PC-9 (cell line): ENCODE measurements around the gene ADD3. TPM values are rescaled to one million over a fixed set of nuclear protein-coding genes. Genes with fewer than 3 reads are reported as not detected.

Source experiments
- BruUV-seq: library from RNA; stranded (reverse); fragments of 400-500 nt; replicated peaks from 2 replicates; lab custom pipeline; 2021; lab: Mats Ljungman, UMichigan
- CTCF ChIA-PET: fragments of 300-600 bp; sonication (Branson Sonifier 250); formaldehyde crosslinking; loops from one replicate; lab custom pipeline; 2022; ENCODE audit warnings: antibody characterized with exemption; lab: Charles Lee
- POLR2A ChIA-PET: fragments of 300-600 bp; sonication (Branson Sonifier 250); formaldehyde crosslinking; loops from one replicate; lab custom pipeline; 2022; ENCODE audit warnings: antibody characterized with exemption; ENCODE audit not compliant: unreplicated experiment; lab: Charles Lee
- DNase-seq, 2 experiments: peaks; one replicate each; pipeline versions ENCODE4 v3.0.0 to v3.0.0-alpha.2; 2015 to 2022; ENCODE audit warnings: mixed read lengths in 1 of 2
- H2AFZ ChIP-seq: fragments of 200-600 bp; sonication (generic); 2 replicates; pipeline ENCODE4 v1.8.1; 2017; ENCODE audit warnings: antibody characterized with exemption
- H3F3A ChIP-seq: fragments of 200-600 bp; sonication (generic); 2 replicates; pipeline ENCODE4 v1.8.1; 2017; ENCODE audit warnings: antibody characterized with exemption, mild to moderate bottlenecking, low read depth; ENCODE audit not compliant: insufficient read depth
- H3K27ac ChIP-seq: fragments of 200-600 bp; sonication (generic); 2 replicates; pipeline ENCODE4 v1.6.1; 2016; ENCODE audit warnings: mixed run types
- H3K27me3 ChIP-seq: fragments of 200-600 bp; sonication (generic); 2 replicates; pipeline ENCODE4 v1.6.1; 2016; ENCODE audit warnings: low read depth, mixed run types; ENCODE audit not compliant: insufficient read depth
- H3K36me3 ChIP-seq: fragments of 200-600 bp; sonication (generic); 2 replicates; pipeline ENCODE4 v1.6.1; 2016; ENCODE audit warnings: low read depth, mixed run types
- H3K4me1 ChIP-seq: fragments of 200-600 bp; sonication (generic); replicated peaks from 2 replicates; pipeline ENCODE4 v1.6.1; 2016; ENCODE audit warnings: mixed run types; ENCODE audit not compliant: insufficient read depth
- H3K4me2 ChIP-seq: fragments of 200-600 bp; sonication (generic); 2 replicates; pipeline ENCODE4 v1.6.1; 2017; ENCODE audit warnings: mixed run types
- H3K4me3 ChIP-seq: fragments of 200-600 bp; sonication (generic); 2 replicates; pipeline ENCODE4 v1.6.1; 2016; ENCODE audit warnings: mixed run types
- H3K79me2 ChIP-seq: fragments of 200-600 bp; sonication (generic); 2 replicates; pipeline ENCODE4 v1.6.1; 2017; ENCODE audit warnings: low read depth, mixed run types
- H3K9me2 ChIP-seq: fragments of 200-600 bp; sonication (generic); 2 replicates; pipeline ENCODE4 v1.8.1; 2017; ENCODE audit warnings: mild to moderate bottlenecking; ENCODE audit not compliant: insufficient read depth
- H3K9me3 ChIP-seq: fragments of 200-600 bp; sonication (generic); 2 replicates; pipeline ENCODE4 v1.8.1; 2016; ENCODE audit warnings: low read depth; ENCODE audit not compliant: insufficient read depth
- H4K20me1 ChIP-seq: fragments of 200-600 bp; sonication (generic); 2 replicates; pipeline ENCODE4 v1.8.1; 2017; ENCODE audit not compliant: insufficient read depth
- CTCF ChIP-seq: fragments of 200-600 bp; sonication (generic); conservative IDR thresholded peaks from 2 replicates; pipeline ENCODE4 v1.6.1; 2017; ENCODE audit warnings: mixed run types, antibody characterized with exemption, mild to moderate bottlenecking, moderate library complexity
- EZH2 ChIP-seq: fragments of 200-600 bp; sonication (generic); IDR thresholded peaks from 2 replicates; pipeline ENCODE4 v1.8.0; 2017; ENCODE audit warnings: antibody characterized with exemption, low read depth
- intact Hi-C: fragments of 100-400 bp; cut with micrococcal nuclease; formaldehyde crosslinking; loops from one replicate; pipeline ENCODE4 v1.10.0; 2022; ENCODE audit not compliant: unreplicated experiment
- total RNA-seq: library from RNA; stranded (reverse); gene quantifications from 2 replicates; pipeline ENCODE4 v1.2.3, GENCODE V29; 2021

ADD3 gene
- total RNA-seq, 1 experiment from 2014 or later, result 77.7 TPM

DNA sequence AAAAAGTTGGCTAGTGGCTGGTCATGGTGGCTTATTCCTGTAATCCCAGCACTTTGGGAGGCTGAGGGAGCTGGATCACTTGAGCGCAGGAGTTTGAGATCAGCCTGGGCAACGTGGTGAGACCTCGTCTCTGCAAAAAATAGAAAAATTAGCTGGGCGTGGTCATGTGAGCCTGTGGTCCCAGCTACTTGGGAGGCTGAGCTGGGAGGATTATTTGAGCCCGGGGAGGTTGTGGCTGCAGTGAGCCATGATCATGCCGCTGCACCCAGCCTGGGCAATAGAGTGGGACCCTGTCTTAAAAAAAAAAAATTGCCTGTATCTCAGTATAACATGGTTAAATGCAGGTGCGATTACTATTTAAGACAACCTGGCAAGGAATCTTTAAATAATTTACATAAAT, 61.0 kb downstream of the ADD3 start:
- DNase-seq, result no peak
- 0 out of 2 replicates have a peak, but pooled peaks cover 11% of the 10 kb centered on the region for H3K4me1 ChIP-seq
- no TSS peak for BruUV-seq
- H3K27me3 ChIP-seq, result no peaks in the 10 kb centered on the region
- CTCF ChIA-PET, result no interaction called here
- no peak overlapping the region for H3K4me2 ChIP-seq
- H3K79me2 ChIP-seq, result no peaks in the 10 kb centered on the region
- H2AFZ ChIP-seq, result no peak overlapping the region
- intact Hi-C loops, result loop anchor here (2.0 kb wide), 1 partner anchor 60 kb away; no protein-coding TSS in a partner anchor
- no peak overlapping the region for H3K4me3 ChIP-seq
- no peaks in the 10 kb centered on the region for H3K9me3 ChIP-seq
- TF ChIP-seq EZH2 (no peak), CTCF (no peak)
- H3K27ac ChIP-seq, result no peak overlapping the region
- no peaks in the 10 kb centered on the region for H3F3A ChIP-seq
- POLR2A ChIA-PET, result no interaction called here
- H3K36me3 ChIP-seq, result no peaks in the 10 kb centered on the region
- H3K9me2 ChIP-seq, result no peaks in the 10 kb centered on the region
- H4K20me1 ChIP-seq, result no peaks in the 10 kb centered on the region

DNA sequence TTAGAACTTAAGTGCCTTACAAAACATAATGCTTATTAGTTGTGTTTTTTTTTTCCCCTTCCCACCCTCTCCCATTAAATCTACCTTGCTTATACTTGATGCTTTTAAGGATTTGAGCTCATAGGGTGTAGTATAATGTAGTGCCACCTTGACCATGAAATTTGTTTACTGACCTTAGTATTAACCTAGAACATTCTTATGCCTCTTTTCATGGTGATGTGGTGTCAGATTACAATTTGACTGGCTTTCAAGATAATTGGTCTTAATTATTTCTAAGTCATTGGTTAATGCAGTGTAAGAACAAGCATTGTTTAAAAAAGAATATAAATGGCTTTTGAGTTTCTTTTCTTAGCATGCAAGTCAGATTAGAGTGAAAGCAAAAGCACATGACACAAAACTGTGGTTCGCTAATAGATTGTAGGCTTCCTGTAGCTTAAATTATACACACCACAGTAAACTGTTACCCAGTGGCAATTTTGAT, 61.8 kb downstream of the ADD3 start:
- no peak for DNase-seq
- Histone ChIP-seq H3K4me1 (peaks cover 16% of the 10 kb centered on the region; the same call in 1 of the 2 replicates), H3K27me3 (no peaks in the 10 kb centered on the region), H3K9me2 (no peaks in the 10 kb centered on the region), H2AFZ (no peak overlapping the region), H3K4me3 (no peak overlapping the region), H3K27ac (no peak overlapping the region), H3K9me3 (no peaks in the 10 kb centered on the region), H3K4me2 (no peak overlapping the region), H3K36me3 (no peaks in the 10 kb centered on the region), H3F3A (no peaks in the 10 kb centered on the region), H4K20me1 (no peaks in the 10 kb centered on the region), H3K79me2 (no peaks in the 10 kb centered on the region)
- intact Hi-C loops, result loop anchor here (2.0 kb wide), 1 partner anchor 61 kb away; no protein-coding TSS in a partner anchor
- ChIA-PET CTCF (no interaction called here), POLR2A (no interaction called here)
- no peak for TF ChIP-seq CTCF
- no peak for TF ChIP-seq EZH2
- BruUV-seq, result no TSS peak

- peaks cover 48% of the 10 kb centered on the region for H3K4me1 ChIP-seq
- no peak for DNase-seq
- no peak overlapping the region for H3K27ac ChIP-seq
- H3K9me3 ChIP-seq, result no peaks in the 10 kb centered on the region
- CTCF ChIA-PET, result interaction anchor here (0.6 kb wide), 1 partner anchor 18 kb away, joined by 3 read pairs; no protein-coding TSS in a partner anchor
- H3K36me3 ChIP-seq, result no peaks in the 10 kb centered on the region
- H3K4me2 ChIP-seq, result no peak overlapping the region
- no peaks in the 10 kb centered on the region for H4K20me1 ChIP-seq
- H3K27me3 ChIP-seq, result no peaks in the 10 kb centered on the region
- BruUV-seq, result no TSS peak
- no peaks in the 10 kb centered on the region for H3K79me2 ChIP-seq
- no peak for TF ChIP-seq CTCF
- TF ChIP-seq EZH2, result no peak
- intact Hi-C loops, result no loop called here
- no peaks in the 10 kb centered on the region for H3K9me2 ChIP-seq
- H3K4me3 ChIP-seq, result no peak overlapping the region
- peaks cover 16% of the 10 kb centered on the region for H3F3A ChIP-seq
- POLR2A ChIA-PET, result no interaction called here
- H2AFZ ChIP-seq, result no peak overlapping the region
Observed at GRCh38 chr10:110073896-110074295, 66.1 kb downstream of the ADD3 start.
